BE2C (cell line): ENCODE measurements around the gene MTOR.

Experiments
- DNase-seq: peaks from one replicate; pipeline ENCODE4 v3.0.0-alpha.2; 2020
- H3K27me3 ChIP-seq: fragments of 250-450 bp; sonication (Bioruptor Pico); 2 replicates; pipeline ENCODE4 v1.5.1; 2020; ENCODE audit warnings: mild to moderate bottlenecking
- H3K36me3 ChIP-seq: fragments of 250-450 bp; sonication (Bioruptor Pico); 2 replicates; pipeline ENCODE4 v1.5.1; 2020; ENCODE audit warnings: mild to moderate bottlenecking
- H3K4me1 ChIP-seq: fragments of 250-450 bp; sonication (Bioruptor Pico); 2 replicates; pipeline ENCODE4 v1.5.1; 2020
- H3K4me3 ChIP-seq: 2 replicates; pipeline ENCODE4 v1.5.1; 2011; ENCODE audit warnings: low read depth, low read length
- H3K9me3 ChIP-seq: fragments of 250-450 bp; sonication (Bioruptor Pico); 2 replicates; pipeline ENCODE4 v1.5.1; 2020
- TF ChIP-seq, protein P1 (sequence below): IDR thresholded peaks from 2 replicates; pipeline ENCODE4 v1.5.1; 2012; ENCODE audit warnings: mild to moderate bottlenecking, low read depth, low read length

Gene MTOR

GRCh38 chr1:11071463-11072215 is 190.7 kb downstream of the MTOR start:
- TF ChIP-seq, protein P1, sequence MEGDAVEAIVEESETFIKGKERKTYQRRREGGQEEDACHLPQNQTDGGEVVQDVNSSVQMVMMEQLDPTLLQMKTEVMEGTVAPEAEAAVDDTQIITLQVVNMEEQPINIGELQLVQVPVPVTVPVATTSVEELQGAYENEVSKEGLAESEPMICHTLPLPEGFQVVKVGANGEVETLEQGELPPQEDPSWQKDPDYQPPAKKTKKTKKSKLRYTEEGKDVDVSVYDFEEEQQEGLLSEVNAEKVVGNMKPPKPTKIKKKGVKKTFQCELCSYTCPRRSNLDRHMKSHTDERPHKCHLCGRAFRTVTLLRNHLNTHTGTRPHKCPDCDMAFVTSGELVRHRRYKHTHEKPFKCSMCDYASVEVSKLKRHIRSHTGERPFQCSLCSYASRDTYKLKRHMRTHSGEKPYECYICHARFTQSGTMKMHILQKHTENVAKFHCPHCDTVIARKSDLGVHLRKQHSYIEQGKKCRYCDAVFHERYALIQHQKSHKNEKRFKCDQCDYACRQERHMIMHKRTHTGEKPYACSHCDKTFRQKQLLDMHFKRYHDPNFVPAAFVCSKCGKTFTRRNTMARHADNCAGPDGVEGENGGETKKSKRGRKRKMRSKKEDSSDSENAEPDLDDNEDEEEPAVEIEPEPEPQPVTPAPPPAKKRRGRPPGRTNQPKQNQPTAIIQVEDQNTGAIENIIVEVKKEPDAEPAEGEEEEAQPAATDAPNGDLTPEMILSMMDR = no peak
- H3K36me3 ChIP-seq = peaks cover 38% of the 10 kb centered on the region
- DNase-seq = no peak

DNA sequence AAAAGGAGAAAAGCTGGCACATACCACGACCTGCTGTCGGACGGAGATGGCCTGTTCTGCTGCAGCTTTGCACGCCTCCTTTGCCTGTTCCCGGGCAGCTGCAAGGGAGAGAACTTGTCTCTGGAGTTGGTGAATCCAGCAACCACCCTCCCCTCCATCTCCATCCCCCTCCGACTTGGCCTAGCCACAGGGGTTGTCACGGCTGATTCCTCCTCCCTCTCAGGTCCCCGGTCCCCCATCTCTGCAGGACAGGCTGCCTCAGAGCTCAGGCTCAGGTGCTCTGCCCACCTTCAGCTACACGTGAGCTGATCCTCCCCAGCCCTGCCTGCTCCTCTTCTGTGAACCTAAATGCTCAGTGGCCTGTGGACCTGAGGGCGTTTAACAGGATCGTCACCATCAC is 191.5 kb downstream of the MTOR start:
- H3K4me1 ChIP-seq = no peaks in the 10 kb centered on the region
- no peaks in the 10 kb centered on the region for H3K9me3 ChIP-seq
- H3K27me3 ChIP-seq = no peaks in the 10 kb centered on the region
- no peak overlapping the region for H3K4me3 ChIP-seq
- H3K36me3 ChIP-seq = peaks cover 42% of the 10 kb centered on the region
- TF ChIP-seq, protein P1 = no peak
- DNase-seq = no peak

More at GRCh38 chr1:11071463-11072215, 190.7 kb downstream of the MTOR start:
- H3K27me3 ChIP-seq = no peaks in the 10 kb centered on the region
- no peaks in the 10 kb centered on the region for H3K9me3 ChIP-seq
- H3K4me3 ChIP-seq = no peak overlapping the region
- H3K4me1 ChIP-seq = no peaks in the 10 kb centered on the region

GRCh38 chr1:11068600-11069473 is 193.5 kb downstream of the MTOR start:
- TF ChIP-seq, protein P1 = no peak
- no peaks in the 10 kb centered on the region for H3K4me1 ChIP-seq
- no peaks in the 10 kb centered on the region for H3K9me3 ChIP-seq
- no peak for DNase-seq
- peaks cover 39% of the 10 kb centered on the region for H3K36me3 ChIP-seq
- H3K4me3 ChIP-seq = no peak overlapping the region
- no peaks in the 10 kb centered on the region for H3K27me3 ChIP-seq

GRCh38 chr1:11067716-11068599 is 194.4 kb downstream of the MTOR start:
- TF ChIP-seq, protein P1 = no peak
- H3K36me3 ChIP-seq = peaks cover 38% of the 10 kb centered on the region
- no peaks in the 10 kb centered on the region for H3K9me3 ChIP-seq
- H3K27me3 ChIP-seq = no peaks in the 10 kb centered on the region
- DNase-seq = no peak
- H3K4me1 ChIP-seq = no peaks in the 10 kb centered on the region
- no peak overlapping the region for H3K4me3 ChIP-seq

DNA sequence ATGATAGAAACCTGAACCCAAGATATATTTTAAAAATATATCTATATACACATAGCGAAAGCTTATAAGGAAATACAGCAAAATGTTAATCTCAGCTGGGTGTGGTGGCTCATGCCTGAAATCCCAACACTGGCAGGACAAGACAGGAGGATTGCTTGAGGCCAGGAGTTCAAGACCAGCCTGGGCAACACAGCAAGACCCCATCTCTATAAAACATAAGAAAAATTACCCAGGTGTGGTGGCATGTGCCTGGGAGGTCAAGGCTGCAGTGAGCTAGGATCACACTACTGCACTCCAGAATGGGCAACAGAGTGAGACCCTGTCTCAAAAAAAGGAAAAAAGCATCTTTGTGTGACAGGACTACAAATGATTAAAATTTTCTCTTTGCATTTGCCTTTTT is 196.6 kb downstream of the MTOR start:
- Histone ChIP-seq H3K9me3 (no peaks in the 10 kb centered on the region), H3K36me3 (peaks cover 25% of the 10 kb centered on the region), H3K4me3 (no peak overlapping the region), H3K4me1 (no peaks in the 10 kb centered on the region), H3K27me3 (no peaks in the 10 kb centered on the region)
- DNase-seq = no peak
- TF ChIP-seq, protein P1 = no peak
